Fibroblast of peridontal ligament (primary cell): ENCODE results near the gene TSEN54.
"Not testable (repeated sequence)": the region's sequence is repeated elsewhere in the genome, so short reads cannot be mapped to it uniquely, and the experiment has no call there.

Experiments used
- DNase-seq: peaks from one replicate; pipeline ENCODE4 v3.0.0-alpha.2; 2010; ENCODE audit errors: extremely low read depth

The TSEN54 gene

GRCh38 chr17:75518201-75518600 lies 1.9 kb downstream of the TSEN54 start:
- no peak for DNase-seq

GRCh38 chr17:75518983-75519537 lies 2.7 kb downstream of the TSEN54 start:
- DNase-seq = no peak

- not testable (repeated sequence) for DNase-seq
Measured at GRCh38 chr17:75520413-75520812, 4.1 kb downstream of the TSEN54 start.

GRCh38 chr17:75521290-75521689 lies 5.0 kb downstream of the TSEN54 start:
- DNase-seq = no peak

GRCh38 chr17:75521951-75522727 lies 5.8 kb downstream of the TSEN54 start:
- no peak for DNase-seq

GRCh38 chr17:75523647-75524046 lies 7.3 kb downstream of the TSEN54 start:
- no peak for DNase-seq

GRCh38 chr17:75524269-75524969 lies 8.1 kb downstream of the TSEN54 start:
- no peak for DNase-seq

- no peak for DNase-seq
Measured at GRCh38 chr17:75524970-75525805, 8.9 kb downstream of the TSEN54 start, which contains the start of gene LLGL2. LLGL2 (plus strand) TSS chr17:75525697; CDS start chr17:75543427, 17,730 bp downstream.

- DNase-seq = no peak
Measured at GRCh38 chr17:75525806-75526554, 9.7 kb downstream of the TSEN54 start.

- DNase-seq = no peak
Measured at GRCh38 chr17:75526555-75527270, 10.4 kb downstream of the TSEN54 start.

- no peak for DNase-seq
Measured at GRCh38 chr17:75530837-75531720, 14.8 kb downstream of the TSEN54 start.

GRCh38 chr17:75531721-75532072 lies 15.4 kb downstream of the TSEN54 start:
- no peak for DNase-seq

- DNase-seq = no peak
Measured at GRCh38 chr17:75535119-75535537, 18.8 kb downstream of the TSEN54 start.

GRCh38 chr17:75535871-75536270 lies 19.5 kb downstream of the TSEN54 start:
- DNase-seq = no peak

GRCh38 chr17:75536366-75536765 lies 20.0 kb downstream of the TSEN54 start:
- DNase-seq = no peak

- DNase-seq = no peak
Measured at GRCh38 chr17:75539967-75540729, 23.8 kb downstream of the TSEN54 start.

GRCh38 chr17:75540923-75541503 lies 24.7 kb downstream of the TSEN54 start:
- DNase-seq = no peak

GRCh38 chr17:75542229-75542628 lies 25.9 kb downstream of the TSEN54 start:
- no peak for DNase-seq
